Parathyroid adenoma (tissue), 2 donors: ENCODE measurements around the gene NAA25.
A peak's percentile ranks its signal among the peaks of the same experiment; 100 is the strongest.
"Not testable (repeated sequence)": the region's sequence is repeated elsewhere in the genome, so short reads cannot be mapped to it uniquely, and the experiment has no call there.

Experiments used
- H2AFZ ChIP-seq: fragments of 300-600 bp; sonication (generic); one replicate; pipeline ENCODE4 v1.7.0; 2017; ENCODE audit warnings: antibody characterized with exemption, mild to moderate bottlenecking
- H3K27ac ChIP-seq: fragments of 300-600 bp; sonication (generic); one replicate; pipeline ENCODE4 v1.7.0; 2017
- H3K27me3 ChIP-seq: fragments of 300-600 bp; sonication (generic); one replicate; pipeline ENCODE4 v1.7.0; 2017; ENCODE audit warnings: low read length; ENCODE audit not compliant: control insufficient read depth, insufficient read depth
- H3K36me3 ChIP-seq: fragments of 300-600 bp; sonication (generic); one replicate; pipeline ENCODE4 v1.7.0; 2017; ENCODE audit warnings: low read length; ENCODE audit not compliant: control insufficient read depth, insufficient read depth
- H3K4me1 ChIP-seq: fragments of 300-600 bp; sonication (generic); one replicate; pipeline ENCODE4 v1.7.0; 2017; ENCODE audit warnings: control low read depth
- H3K4me2 ChIP-seq: fragments of 300-600 bp; sonication (generic); one replicate; pipeline ENCODE4 v1.7.0; 2017; ENCODE audit warnings: low read length
- H3K4me3 ChIP-seq: fragments of 300-600 bp; sonication (generic); one replicate; pipeline ENCODE4 v1.7.0; 2017; ENCODE audit warnings: low read depth, low read length
- H3K79me2 ChIP-seq: fragments of 300-600 bp; sonication (generic); one replicate; pipeline ENCODE4 v1.7.0; 2017; ENCODE audit warnings: control low read depth
- H3K9ac ChIP-seq: fragments of 300-600 bp; sonication (generic); one replicate; pipeline ENCODE4 v1.7.0; 2017; ENCODE audit warnings: mild to moderate bottlenecking
- H3K9me3 ChIP-seq: fragments of 300-600 bp; sonication (generic); one replicate; pipeline ENCODE4 v1.7.0; 2017; ENCODE audit warnings: low read length; ENCODE audit not compliant: control insufficient read depth
- TF ChIP-seq, protein P1 (sequence below): fragments of 300-600 bp; sonication (generic); IDR thresholded peaks from one replicate; pipeline ENCODE4 v1.7.0; 2017; ENCODE audit warnings: antibody characterized with exemption, mild to moderate bottlenecking
- donor health status: primary hyperparathyroidism.

Gene NAA25

GRCh38 chr12:112005419-112006395, 102.9 kb downstream of the NAA25 start:
- Histone ChIP-seq H3K4me2 (peak overlapping the region; percentile 67), H3K9me3 (no peaks in the 10 kb centered on the region), H3K27ac (peak overlapping the region; percentile 50), H3K4me1 (no peaks in the 10 kb centered on the region), H3K36me3 (no peaks in the 10 kb centered on the region), H3K9ac (no peak overlapping the region), H3K4me3 (peak overlapping the region; percentile 64), H3K27me3 (no peaks in the 10 kb centered on the region), H2AFZ (peak overlapping the region; percentile 62), H3K79me2 (peaks cover 8% of the 10 kb centered on the region)
- TF ChIP-seq, protein P1, sequence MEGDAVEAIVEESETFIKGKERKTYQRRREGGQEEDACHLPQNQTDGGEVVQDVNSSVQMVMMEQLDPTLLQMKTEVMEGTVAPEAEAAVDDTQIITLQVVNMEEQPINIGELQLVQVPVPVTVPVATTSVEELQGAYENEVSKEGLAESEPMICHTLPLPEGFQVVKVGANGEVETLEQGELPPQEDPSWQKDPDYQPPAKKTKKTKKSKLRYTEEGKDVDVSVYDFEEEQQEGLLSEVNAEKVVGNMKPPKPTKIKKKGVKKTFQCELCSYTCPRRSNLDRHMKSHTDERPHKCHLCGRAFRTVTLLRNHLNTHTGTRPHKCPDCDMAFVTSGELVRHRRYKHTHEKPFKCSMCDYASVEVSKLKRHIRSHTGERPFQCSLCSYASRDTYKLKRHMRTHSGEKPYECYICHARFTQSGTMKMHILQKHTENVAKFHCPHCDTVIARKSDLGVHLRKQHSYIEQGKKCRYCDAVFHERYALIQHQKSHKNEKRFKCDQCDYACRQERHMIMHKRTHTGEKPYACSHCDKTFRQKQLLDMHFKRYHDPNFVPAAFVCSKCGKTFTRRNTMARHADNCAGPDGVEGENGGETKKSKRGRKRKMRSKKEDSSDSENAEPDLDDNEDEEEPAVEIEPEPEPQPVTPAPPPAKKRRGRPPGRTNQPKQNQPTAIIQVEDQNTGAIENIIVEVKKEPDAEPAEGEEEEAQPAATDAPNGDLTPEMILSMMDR: no peak

- Histone ChIP-seq H3K36me3 (no peaks in the 10 kb centered on the region), H3K4me1 (no peaks in the 10 kb centered on the region), H3K27me3 (no peaks in the 10 kb centered on the region), H3K27ac (no peak overlapping the region), H3K9ac (no peak overlapping the region), H3K4me3 (no peak overlapping the region), H3K9me3 (no peaks in the 10 kb centered on the region), H2AFZ (no peak overlapping the region), H3K79me2 (peaks cover 8% of the 10 kb centered on the region), H3K4me2 (peak overlapping the region; percentile 23)
- TF ChIP-seq, protein P1: no peak
Observed at GRCh38 chr12:112004041-112004440, 104.5 kb downstream of the NAA25 start.

DNA sequence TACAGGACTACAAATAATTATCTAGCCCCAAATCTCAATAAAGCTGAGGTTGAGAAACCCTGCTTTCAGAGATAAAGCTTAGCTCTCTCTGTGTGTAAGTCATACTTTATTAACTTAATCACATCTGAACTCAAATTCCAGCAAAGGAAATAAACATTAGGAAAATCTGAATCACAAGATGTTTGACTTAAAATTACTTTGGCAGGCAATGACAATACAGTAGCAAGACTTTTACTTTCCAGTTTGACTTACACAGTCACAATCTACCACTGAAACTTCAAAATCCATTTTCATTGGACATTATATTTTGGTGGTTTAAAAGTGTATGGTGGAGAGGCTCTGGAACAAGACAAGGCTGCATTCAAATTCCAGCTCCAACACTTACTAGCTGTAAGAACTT, 107.0 kb downstream of the NAA25 start:
- Histone ChIP-seq H3K79me2 (peaks cover 6% of the 10 kb centered on the region), H3K27me3 (no peaks in the 10 kb centered on the region), H3K27ac (no peak overlapping the region), H3K9ac (no peak overlapping the region), H3K9me3 (no peaks in the 10 kb centered on the region), H2AFZ (no peak overlapping the region), H3K4me1 (no peaks in the 10 kb centered on the region), H3K4me3 (no peak overlapping the region), H3K4me2 (peak overlapping the region; percentile 25), H3K36me3 (no peaks in the 10 kb centered on the region)
- TF ChIP-seq, protein P1: no peak

DNA sequence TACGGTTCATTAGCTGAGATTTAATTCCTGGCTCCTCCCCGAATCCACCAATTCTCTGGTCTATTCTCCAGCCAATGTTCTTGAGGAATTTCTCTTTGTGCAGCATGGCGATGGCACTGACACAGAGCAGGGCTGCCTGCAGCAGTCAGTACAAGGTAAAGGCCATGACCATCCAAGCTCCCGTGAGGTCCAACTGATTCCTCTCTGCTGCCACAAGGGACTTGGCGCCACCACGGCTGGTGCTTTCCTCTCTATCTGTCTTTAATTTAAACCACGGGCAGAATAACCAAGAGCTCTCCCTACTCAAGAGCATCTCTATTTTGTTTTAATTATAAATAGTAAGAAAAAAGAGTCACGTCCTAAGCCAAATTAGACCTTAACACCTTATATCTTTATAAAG, 107.8 kb downstream of the NAA25 start:
- peak overlapping the region; percentile 32 for H3K4me2 ChIP-seq
- H3K79me2 ChIP-seq: peaks cover 6% of the 10 kb centered on the region
- H3K27ac ChIP-seq: no peak overlapping the region
- H3K9ac ChIP-seq: no peak overlapping the region
- H3K4me1 ChIP-seq: no peaks in the 10 kb centered on the region
- H3K27me3 ChIP-seq: no peaks in the 10 kb centered on the region
- no peak overlapping the region for H2AFZ ChIP-seq
- H3K36me3 ChIP-seq: no peaks in the 10 kb centered on the region
- TF ChIP-seq, protein P1: no peak
- no peaks in the 10 kb centered on the region for H3K9me3 ChIP-seq
- H3K4me3 ChIP-seq: no peak overlapping the region

GRCh38 chr12:111999129-111999528, 109.5 kb downstream of the NAA25 start:
- not testable (repeated sequence) for H3K4me3 ChIP-seq, H2AFZ ChIP-seq, H3K4me2 ChIP-seq, H3K79me2 ChIP-seq, H3K27ac ChIP-seq, H3K9ac ChIP-seq, H3K27me3 ChIP-seq, H3K4me1 ChIP-seq, H3K9me3 ChIP-seq, H3K36me3 ChIP-seq
